ENCODE results near the gene ITGB8.

DNA sequence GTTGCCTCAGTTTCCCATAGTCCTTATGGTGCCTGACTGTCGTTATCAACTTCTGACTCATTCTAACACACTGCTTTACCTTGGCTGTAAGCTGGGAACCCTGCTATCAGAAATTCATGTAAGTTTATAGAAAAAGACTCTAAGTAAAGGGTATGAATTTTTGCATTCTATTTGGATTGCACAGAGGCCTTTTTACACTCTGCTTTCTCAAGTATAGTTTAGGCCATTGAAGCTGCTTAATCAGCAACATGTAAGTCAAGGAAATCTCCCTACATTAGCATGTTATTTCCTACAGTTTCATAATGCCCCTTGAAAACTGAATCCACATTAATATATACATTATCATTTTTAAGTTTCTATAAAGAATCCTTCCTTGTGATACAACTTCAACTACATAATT lies 17.1 kb upstream of the ITGB8 start:
- TF ChIP-seq, protein P1, sequence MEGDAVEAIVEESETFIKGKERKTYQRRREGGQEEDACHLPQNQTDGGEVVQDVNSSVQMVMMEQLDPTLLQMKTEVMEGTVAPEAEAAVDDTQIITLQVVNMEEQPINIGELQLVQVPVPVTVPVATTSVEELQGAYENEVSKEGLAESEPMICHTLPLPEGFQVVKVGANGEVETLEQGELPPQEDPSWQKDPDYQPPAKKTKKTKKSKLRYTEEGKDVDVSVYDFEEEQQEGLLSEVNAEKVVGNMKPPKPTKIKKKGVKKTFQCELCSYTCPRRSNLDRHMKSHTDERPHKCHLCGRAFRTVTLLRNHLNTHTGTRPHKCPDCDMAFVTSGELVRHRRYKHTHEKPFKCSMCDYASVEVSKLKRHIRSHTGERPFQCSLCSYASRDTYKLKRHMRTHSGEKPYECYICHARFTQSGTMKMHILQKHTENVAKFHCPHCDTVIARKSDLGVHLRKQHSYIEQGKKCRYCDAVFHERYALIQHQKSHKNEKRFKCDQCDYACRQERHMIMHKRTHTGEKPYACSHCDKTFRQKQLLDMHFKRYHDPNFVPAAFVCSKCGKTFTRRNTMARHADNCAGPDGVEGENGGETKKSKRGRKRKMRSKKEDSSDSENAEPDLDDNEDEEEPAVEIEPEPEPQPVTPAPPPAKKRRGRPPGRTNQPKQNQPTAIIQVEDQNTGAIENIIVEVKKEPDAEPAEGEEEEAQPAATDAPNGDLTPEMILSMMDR (IDR thresholded peaks at IDR 0.05 in 4 of 5, conservative IDR thresholded peaks at IDR 0.05 in 1 of 5), result no peak
- TF ChIP-seq POLR2A (IDR thresholded peaks at IDR 0.05), result no peak

Data from gastrocnemius medialis (tissue), 4 donors.